Fibroblast of mammary gland (primary cell): Measurements from ENCODE around the gene VPS26B.
A peak's percentile ranks its signal among the peaks of the same experiment; 100 is the strongest.

ENCODE experiments used
- DNase-seq: peaks from one replicate; pipeline ENCODE4 v3.0.0-alpha.2; 2010; ENCODE audit warnings: low read depth
- H3K4me3 ChIP-seq: 2 replicates; pipeline ENCODE4 v1.5.1; 2011; ENCODE audit warnings: low read depth, mild to moderate bottlenecking, low read length, moderate library complexity; ENCODE audit not compliant: control insufficient read depth
- TF ChIP-seq, protein P1 (sequence below): conservative IDR thresholded peaks from 2 replicates; pipeline ENCODE4 v1.5.1; 2011; ENCODE audit warnings: low read depth, low read length, inconsistent platforms; ENCODE audit not compliant: control insufficient read depth, insufficient read depth

Gene VPS26B

DNA sequence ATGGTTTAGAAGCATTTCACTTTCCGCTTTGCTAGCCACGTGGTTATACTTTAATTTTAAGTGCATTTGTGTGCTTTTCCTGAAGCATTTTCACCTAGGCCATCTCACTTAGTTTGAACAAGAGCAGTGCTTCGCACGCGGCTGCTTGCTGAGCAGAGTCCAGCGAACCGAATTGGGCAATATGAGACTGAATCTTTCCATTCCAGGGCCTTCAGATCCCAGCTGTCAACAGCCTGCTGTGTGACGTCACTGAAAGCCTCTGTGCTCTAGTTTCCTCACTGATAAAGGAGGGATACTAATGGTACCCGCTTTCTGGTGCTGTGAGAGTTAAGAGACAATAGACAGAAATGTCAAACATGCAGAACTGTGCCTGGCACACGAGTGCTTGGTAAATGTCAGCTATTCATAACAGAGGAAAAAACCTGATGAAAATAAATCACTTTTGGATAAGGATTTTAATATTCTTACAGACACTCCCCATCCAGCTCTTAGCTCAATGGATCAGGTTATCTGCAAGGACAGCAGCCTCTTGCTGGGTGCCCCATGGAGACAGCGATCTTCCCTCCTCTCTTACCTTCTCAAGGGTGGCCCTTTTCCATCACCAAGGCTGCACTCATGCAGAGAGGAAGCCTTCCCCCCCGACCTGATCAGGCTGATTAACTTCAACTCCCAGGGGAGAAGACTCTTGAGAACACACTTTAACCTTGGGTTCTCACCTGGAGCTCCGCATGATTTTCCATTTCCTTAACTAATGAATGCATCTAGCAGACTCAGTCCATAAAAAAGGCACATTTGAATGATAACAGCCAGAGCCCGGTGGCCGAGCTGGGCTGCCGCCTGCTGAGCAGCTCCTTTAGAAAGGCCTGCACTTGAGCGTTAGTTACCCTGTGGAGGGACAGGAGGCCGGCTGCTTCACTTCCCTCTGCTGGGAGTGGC lies 48.2 kb downstream of the VPS26B start:
- no peak overlapping the region for H3K4me3 ChIP-seq
- peak; percentile 42 for DNase-seq
- TF ChIP-seq, protein P1, sequence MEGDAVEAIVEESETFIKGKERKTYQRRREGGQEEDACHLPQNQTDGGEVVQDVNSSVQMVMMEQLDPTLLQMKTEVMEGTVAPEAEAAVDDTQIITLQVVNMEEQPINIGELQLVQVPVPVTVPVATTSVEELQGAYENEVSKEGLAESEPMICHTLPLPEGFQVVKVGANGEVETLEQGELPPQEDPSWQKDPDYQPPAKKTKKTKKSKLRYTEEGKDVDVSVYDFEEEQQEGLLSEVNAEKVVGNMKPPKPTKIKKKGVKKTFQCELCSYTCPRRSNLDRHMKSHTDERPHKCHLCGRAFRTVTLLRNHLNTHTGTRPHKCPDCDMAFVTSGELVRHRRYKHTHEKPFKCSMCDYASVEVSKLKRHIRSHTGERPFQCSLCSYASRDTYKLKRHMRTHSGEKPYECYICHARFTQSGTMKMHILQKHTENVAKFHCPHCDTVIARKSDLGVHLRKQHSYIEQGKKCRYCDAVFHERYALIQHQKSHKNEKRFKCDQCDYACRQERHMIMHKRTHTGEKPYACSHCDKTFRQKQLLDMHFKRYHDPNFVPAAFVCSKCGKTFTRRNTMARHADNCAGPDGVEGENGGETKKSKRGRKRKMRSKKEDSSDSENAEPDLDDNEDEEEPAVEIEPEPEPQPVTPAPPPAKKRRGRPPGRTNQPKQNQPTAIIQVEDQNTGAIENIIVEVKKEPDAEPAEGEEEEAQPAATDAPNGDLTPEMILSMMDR, result no peak

GRCh38 chr11:134273317-134273712 lies 48.8 kb downstream of the VPS26B start:
- no peak overlapping the region for H3K4me3 ChIP-seq
- TF ChIP-seq, protein P1, result no peak
- DNase-seq, result no peak

DNA sequence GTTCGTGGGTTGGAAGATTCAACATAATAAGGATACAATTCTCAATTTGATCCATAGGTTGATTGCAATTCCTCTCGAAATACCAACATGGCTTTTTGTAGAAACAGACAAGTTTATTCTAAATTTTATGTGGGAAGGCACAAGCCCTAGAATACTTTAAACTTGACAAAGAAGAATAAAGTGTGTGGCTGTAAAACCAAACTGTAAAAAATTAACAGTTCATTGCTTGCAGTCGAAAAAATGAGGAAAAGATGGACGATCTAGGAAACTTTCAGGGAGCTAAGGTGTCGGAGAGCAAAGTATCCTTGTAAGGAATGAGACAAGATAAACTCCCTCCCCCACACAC lies 50.7 kb downstream of the VPS26B start:
- TF ChIP-seq, protein P1, result no peak
- no peak overlapping the region for H3K4me3 ChIP-seq
- DNase-seq, result no peak

DNA sequence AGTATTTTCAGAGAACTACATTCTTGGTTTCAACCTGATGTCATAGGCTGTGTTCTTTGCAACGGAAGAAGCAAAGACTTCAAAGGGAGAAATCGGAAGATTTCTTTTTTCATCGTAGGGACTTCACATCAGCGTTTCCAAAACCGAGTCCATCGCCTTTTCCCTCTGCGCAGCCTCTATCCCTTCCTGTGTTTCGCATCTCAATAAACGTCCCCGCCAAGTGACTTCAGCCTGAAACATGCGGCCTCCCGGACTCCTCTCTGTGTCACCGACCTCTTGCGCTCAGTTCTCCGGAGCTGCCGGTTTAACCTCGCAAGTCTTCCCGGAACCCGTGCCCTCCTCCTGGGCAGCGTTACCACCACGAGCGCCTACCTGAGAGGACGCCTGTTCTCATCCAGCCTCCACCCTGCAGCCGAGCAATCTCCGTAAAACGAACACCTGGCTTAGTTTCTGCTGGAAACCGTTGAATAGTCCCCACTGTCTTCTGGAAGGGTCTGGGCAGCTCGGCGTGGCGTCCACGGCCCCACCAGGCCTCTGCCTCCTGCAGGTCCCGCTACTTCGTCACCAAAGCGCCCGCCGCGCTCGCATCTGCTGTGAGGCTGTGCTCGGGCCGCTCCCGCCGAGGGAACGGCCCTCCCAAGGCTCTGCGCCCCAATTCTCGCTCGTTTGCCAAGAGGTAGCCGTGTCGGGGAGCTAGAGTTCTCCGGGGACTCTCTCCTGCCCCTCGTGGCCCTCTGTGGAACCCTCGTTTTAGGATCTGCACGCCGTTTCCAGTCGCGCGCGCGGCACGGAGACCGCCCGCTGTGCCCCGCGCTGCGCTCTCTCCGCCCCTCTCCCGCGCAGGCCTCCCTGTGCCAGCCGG lies 51.3 kb downstream of the VPS26B start, which contains the start of gene GLB1L3:
Gene GLB1L3, plus strand, starts transcription at position 846 of the 862 bp plus-strand sequence. CDS start 362 bp downstream, outside the sequence.
- TF ChIP-seq, protein P1, result peak; percentile 11
- no peak for DNase-seq

DNA sequence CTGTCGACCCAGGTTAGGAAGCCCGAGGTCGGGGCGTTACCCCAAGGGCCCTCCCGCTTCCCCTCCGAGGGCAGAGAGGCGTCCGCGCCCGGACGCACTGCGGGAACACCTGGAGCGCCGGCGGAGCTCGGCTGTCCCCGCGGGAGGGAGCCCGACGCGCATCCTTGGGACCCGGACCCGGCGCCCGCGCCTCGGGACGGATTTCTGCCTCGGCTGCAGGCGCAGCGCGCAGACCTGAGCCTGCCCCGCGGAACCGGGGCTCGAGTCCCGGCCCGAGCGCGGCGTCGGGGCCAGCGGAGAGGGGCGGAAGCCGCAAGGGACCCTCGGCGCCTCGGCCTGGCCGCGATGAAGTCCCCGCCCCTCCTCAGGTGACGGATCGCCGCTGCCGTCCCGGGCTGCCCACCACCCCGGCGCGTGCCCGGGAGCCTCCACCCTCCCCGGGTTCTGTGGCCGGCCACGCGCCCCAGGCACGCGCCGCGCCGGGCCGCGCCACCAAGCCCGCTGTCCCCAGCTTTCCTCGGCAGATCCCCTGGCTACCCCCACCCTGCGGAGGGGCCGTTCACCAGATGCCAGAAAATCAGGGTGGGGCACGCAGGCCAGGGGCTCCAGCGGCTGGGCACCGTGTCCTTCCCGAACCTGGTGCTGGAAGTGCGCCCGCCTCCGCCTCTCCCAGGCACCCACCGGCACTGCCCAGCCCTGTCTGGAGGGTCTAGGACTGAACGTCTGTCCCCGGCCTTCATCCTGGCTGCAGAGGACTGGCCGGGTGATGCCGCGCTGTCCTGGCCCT lies 52.1 kb downstream of the VPS26B start:
- TF ChIP-seq, protein P1, result no peak
- H3K4me3 ChIP-seq, result no peak overlapping the region
- no peak for DNase-seq

More for the DNA sequence above, 51.3 kb downstream of the VPS26B start, which contains the start of gene GLB1L3:
- H3K4me3 ChIP-seq, result no peak within 1 kb of the TSS

DNA sequence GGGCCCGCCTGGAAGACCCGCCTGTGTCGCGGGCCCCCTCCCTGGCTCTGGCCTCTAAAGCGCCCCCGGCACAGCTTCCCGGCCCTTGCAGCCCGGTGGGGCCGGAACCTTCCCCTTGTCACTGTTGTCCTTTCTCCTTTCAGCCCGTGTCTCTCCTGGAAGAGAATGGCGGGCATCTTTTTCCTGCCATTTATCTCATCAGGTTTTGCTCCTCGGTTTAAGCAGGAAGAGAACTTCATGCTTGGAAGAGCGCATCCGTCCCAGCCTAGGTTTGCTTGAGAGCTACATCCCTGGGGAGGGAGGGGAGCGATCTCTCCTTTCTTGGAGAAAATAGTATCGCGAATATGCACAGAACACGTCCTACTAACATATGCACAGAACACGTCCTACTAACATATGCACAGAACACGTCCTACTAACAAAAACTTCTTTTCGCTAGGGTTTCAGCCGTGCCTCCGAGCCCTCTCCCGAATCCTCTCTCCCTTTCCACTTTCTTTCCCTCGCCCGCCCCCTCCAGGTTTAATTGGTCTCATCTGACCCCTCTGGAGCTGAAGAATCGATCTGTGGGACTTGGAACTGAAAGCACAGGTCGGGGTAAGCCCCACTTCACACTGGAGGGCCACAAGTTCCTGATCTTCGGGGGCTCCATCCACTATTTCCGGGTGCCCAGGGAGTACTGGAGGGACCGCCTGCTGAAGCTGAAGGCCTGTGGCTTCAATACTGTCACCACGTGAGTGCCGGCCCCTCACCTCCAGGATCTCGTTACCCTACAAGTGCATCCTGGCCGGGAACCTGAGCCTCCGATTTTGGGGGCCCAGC lies 52.9 kb downstream of the VPS26B start:
- TF ChIP-seq, protein P1, result no peak
- no peak for DNase-seq
- no peak overlapping the region for H3K4me3 ChIP-seq
